22Rv1 (cell line): ENCODE data around the gene LYRM1.

Experiments
- ZFX ChIP-seq: fragments of 450-650 bp; IDR thresholded peaks from 2 replicates; pipeline ENCODE4 v1.6.1; 2017; ENCODE audit warnings: antibody characterized with exemption, borderline replicate concordance
- TF ChIP-seq, protein P1 (sequence below): fragments of 450-650 bp; IDR thresholded peaks from 2 replicates; pipeline ENCODE4 v1.5.1; 2017; ENCODE audit warnings: mild to moderate bottlenecking

DNA sequence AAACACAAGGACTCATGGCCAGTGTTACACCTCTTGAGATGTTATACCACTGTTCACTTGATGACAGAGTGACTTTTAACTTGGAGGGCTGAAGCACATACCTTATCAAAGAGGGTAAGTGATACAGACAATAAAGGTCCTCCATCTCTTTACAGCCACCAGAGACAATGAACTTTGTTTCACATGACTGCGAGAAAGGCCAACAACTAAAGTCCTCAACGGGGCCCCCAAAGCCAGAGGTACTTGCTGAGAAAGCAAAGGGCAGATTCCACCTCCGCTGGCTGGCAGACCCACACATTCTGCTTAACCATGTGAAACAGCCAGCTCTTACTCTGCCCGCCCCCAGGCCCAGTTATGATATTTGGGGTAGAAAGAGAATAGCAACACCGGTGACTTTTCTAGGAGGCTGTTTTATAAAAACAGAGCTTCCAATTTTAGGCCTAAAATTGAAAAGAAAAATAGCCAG, 21.9 kb upstream of the LYRM1 start:
- TF ChIP-seq, protein P1, sequence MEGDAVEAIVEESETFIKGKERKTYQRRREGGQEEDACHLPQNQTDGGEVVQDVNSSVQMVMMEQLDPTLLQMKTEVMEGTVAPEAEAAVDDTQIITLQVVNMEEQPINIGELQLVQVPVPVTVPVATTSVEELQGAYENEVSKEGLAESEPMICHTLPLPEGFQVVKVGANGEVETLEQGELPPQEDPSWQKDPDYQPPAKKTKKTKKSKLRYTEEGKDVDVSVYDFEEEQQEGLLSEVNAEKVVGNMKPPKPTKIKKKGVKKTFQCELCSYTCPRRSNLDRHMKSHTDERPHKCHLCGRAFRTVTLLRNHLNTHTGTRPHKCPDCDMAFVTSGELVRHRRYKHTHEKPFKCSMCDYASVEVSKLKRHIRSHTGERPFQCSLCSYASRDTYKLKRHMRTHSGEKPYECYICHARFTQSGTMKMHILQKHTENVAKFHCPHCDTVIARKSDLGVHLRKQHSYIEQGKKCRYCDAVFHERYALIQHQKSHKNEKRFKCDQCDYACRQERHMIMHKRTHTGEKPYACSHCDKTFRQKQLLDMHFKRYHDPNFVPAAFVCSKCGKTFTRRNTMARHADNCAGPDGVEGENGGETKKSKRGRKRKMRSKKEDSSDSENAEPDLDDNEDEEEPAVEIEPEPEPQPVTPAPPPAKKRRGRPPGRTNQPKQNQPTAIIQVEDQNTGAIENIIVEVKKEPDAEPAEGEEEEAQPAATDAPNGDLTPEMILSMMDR: no peak
- no peak for TF ChIP-seq ZFX
